Measurements from ENCODE around the gene AP5S1. TPM values are rescaled to one million over a fixed set of nuclear protein-coding genes. Genes with fewer than 3 reads are reported as not detected.

The AP5S1 gene
- total RNA-seq, 2 donors from 2014 or later, result 11.7 to 20.2 TPM

DNA sequence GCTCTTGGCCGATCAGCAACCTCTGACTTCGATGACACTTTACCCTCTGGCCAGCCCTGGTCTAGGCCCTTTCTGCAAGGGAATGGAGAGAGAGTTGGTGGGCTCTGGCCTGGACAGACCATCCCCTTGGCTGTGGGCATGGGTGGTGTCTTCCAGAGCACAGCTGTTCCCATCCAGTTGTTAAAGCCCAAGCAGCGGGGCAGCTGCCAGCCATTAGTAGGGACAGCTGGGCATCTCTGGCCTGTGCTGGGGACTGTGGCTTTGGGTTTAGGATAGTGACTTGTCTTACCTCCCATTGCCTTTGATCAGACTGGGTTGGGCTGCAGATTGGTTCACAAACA, 21.5 kb upstream of the AP5S1 start:
- H3K4me1 ChIP-seq, result peaks cover 21% of the 10 kb centered on the region
- intact Hi-C loops (cut with DNase I), result no loop called here
- no peaks in the 10 kb centered on the region for H3K9me3 ChIP-seq
- no peak for DNase-seq
- peak overlapping the region in 1 of 2 donors; percentile 74 for H3K9ac ChIP-seq (ENCODE audit: low read depth in 2 of 2, low read length in 2 of 2)
- TF ChIP-seq, protein P1, sequence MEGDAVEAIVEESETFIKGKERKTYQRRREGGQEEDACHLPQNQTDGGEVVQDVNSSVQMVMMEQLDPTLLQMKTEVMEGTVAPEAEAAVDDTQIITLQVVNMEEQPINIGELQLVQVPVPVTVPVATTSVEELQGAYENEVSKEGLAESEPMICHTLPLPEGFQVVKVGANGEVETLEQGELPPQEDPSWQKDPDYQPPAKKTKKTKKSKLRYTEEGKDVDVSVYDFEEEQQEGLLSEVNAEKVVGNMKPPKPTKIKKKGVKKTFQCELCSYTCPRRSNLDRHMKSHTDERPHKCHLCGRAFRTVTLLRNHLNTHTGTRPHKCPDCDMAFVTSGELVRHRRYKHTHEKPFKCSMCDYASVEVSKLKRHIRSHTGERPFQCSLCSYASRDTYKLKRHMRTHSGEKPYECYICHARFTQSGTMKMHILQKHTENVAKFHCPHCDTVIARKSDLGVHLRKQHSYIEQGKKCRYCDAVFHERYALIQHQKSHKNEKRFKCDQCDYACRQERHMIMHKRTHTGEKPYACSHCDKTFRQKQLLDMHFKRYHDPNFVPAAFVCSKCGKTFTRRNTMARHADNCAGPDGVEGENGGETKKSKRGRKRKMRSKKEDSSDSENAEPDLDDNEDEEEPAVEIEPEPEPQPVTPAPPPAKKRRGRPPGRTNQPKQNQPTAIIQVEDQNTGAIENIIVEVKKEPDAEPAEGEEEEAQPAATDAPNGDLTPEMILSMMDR (IDR thresholded peaks at IDR 0.05), result no peak
- H3K4me3 ChIP-seq, result no peak overlapping the region
- H3K27ac ChIP-seq, result peak overlapping the region; percentile 98
- H3K36me3 ChIP-seq, result peaks cover 24% of the 10 kb centered on the region
- no peaks in the 10 kb centered on the region for H3K27me3 ChIP-seq

DNA sequence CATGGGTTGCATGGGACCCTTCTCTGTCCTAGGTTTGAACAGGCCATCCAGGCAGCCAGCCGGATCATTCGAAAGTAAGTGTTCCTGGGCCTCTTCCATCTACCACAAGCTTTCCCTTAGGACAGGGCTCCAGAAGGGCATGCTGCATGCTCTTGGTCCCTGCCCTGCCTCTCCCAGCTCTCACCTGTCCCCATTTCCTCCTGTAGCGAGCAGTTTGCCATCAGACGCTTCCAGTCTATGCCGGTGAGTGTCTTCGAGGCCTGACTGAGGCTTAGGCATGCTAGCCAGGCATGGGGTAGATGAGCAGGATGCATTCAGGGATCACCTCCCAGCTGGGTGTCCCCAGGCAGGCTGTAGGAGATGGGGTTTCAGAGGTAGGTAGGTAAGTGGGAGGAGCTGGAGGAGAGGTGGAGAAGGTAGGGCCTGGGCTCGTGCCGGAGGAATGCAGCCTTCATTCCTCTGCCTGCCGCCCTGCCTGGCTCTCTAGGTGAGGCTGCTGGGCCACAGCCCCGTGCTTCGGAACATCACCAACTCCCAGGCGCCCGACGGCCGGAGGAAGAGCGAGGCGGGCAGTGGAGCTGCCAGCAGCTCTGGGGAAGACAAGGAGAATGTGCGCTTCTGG, 20.0 kb upstream of the AP5S1 start:
- Histone ChIP-seq H3K4me3 (no peak overlapping the region), H3K9me3 (no peaks in the 10 kb centered on the region), H3K9ac (ENCODE audit: low read depth in 2 of 2, low read length in 2 of 2) (peak overlapping the region in 1 of 2 donors; percentile 54), H3K27me3 (no peaks in the 10 kb centered on the region), H3K36me3 (peaks cover 24% of the 10 kb centered on the region), H3K27ac (peak overlapping the region; percentile 30), H3K4me1 (peaks cover 21% of the 10 kb centered on the region)
- TF ChIP-seq, protein P1 (IDR thresholded peaks at IDR 0.05), result no peak
- no peak for DNase-seq
- intact Hi-C loops (cut with DNase I), result no loop called here

GRCh38 chr20:3800878-3801260, 19.5 kb upstream of the AP5S1 start:
- no peak for DNase-seq
- intact Hi-C loops (cut with DNase I), result no loop called here
- Histone ChIP-seq H3K9me3 (no peaks in the 10 kb centered on the region), H3K27me3 (no peaks in the 10 kb centered on the region), H3K27ac (peak overlapping the region; percentile 30), H3K4me3 (no peak overlapping the region), H3K36me3 (peaks cover 24% of the 10 kb centered on the region), H3K4me1 (peaks cover 26% of the 10 kb centered on the region), H3K9ac (ENCODE audit: low read depth in 2 of 2, low read length in 2 of 2) (no peak overlapping the region)
- TF ChIP-seq, protein P1 (IDR thresholded peaks at IDR 0.05), result no peak

- TF ChIP-seq, protein P1 (IDR thresholded peaks at IDR 0.05), result no peak
- no peak overlapping the region for H3K27ac ChIP-seq
- intact Hi-C loops (cut with DNase I), result no loop called here
- no peak for DNase-seq
- no peaks in the 10 kb centered on the region for H3K9me3 ChIP-seq
- no peaks in the 10 kb centered on the region for H3K27me3 ChIP-seq
- no peak overlapping the region for H3K9ac ChIP-seq (ENCODE audit: low read depth in 2 of 2, low read length in 2 of 2)
- peaks cover 26% of the 10 kb centered on the region for H3K4me1 ChIP-seq
- H3K36me3 ChIP-seq, result peaks cover 24% of the 10 kb centered on the region
- H3K4me3 ChIP-seq, result no peak overlapping the region
Measured at GRCh38 chr20:3801299-3801698, 19.0 kb upstream of the AP5S1 start.

- no peak overlapping the region for H3K9ac ChIP-seq (ENCODE audit: low read depth in 2 of 2, low read length in 2 of 2)
- H3K27me3 ChIP-seq, result no peaks in the 10 kb centered on the region
- no peak overlapping the region for H3K27ac ChIP-seq
- peaks cover 27% of the 10 kb centered on the region for H3K4me1 ChIP-seq
- intact Hi-C loops (cut with DNase I), result no loop called here
- no peaks in the 10 kb centered on the region for H3K9me3 ChIP-seq
- no peak for DNase-seq
- H3K36me3 ChIP-seq, result peaks cover 24% of the 10 kb centered on the region
- TF ChIP-seq, protein P1 (IDR thresholded peaks at IDR 0.05), result no peak
- H3K4me3 ChIP-seq, result no peak overlapping the region
Measured at GRCh38 chr20:3801846-3802245, 18.5 kb upstream of the AP5S1 start.

Data from colonic mucosa (tissue), 4 donors.